ENCODE data around the gene NRXN3. TPM values are rescaled to one million over a fixed set of nuclear protein-coding genes. Genes with fewer than 3 reads are reported as not detected.

Gene NRXN3
- total RNA-seq, 1 experiment from 2014 or later, result not detected

- no TSS peak for BruUV-seq (replicated peaks)
These were observed 1493.3 kb downstream of the NRXN3 start for GRCh38 chr14:79663453-79663852.

GRCh38 chr14:79665556-79665955, 1495.4 kb downstream of the NRXN3 start:
- no TSS peak for BruUV-seq (replicated peaks)
- Mint-ChIP-seq H3K4me1 (ENCODE audit: low read depth, unreplicated experiment) (no peaks in the 10 kb centered on the region), H3K9me3 (ENCODE audit: low read depth, unreplicated experiment) (no peaks in the 10 kb centered on the region), H3K36me3 (ENCODE audit: insufficient read depth, unreplicated experiment) (no peaks in the 10 kb centered on the region), H3K4me3 (ENCODE audit: low read depth, unreplicated experiment) (no peak overlapping the region), H3K27me3 (ENCODE audit: unreplicated experiment) (no peaks in the 10 kb centered on the region), H3K27ac (ENCODE audit: unreplicated experiment) (no peak overlapping the region)
- no peak for DNase-seq
- no peak for TF ChIP-seq CTCF (IDR thresholded peaks at IDR 0.05; ENCODE audit: unreplicated experiment)
- CTCF ChIA-PET, result no interaction called here
- intact Hi-C loops (cut with micrococcal nuclease; ENCODE audit: unreplicated experiment), result no loop called here

More at GRCh38 chr14:79663453-79663852, 1493.3 kb downstream of the NRXN3 start:
- intact Hi-C loops (cut with micrococcal nuclease; ENCODE audit: unreplicated experiment), result no loop called here
- H3K36me3 Mint-ChIP-seq (ENCODE audit: insufficient read depth, unreplicated experiment), result no peaks in the 10 kb centered on the region
- no peak for DNase-seq
- TF ChIP-seq CTCF (IDR thresholded peaks at IDR 0.05; ENCODE audit: unreplicated experiment), result no peak
- CTCF ChIA-PET, result no interaction called here
- H3K9me3 Mint-ChIP-seq (ENCODE audit: low read depth, unreplicated experiment), result no peaks in the 10 kb centered on the region
- H3K4me1 Mint-ChIP-seq (ENCODE audit: low read depth, unreplicated experiment), result no peaks in the 10 kb centered on the region
- H3K27me3 Mint-ChIP-seq (ENCODE audit: unreplicated experiment), result no peaks in the 10 kb centered on the region
- no peak overlapping the region for H3K4me3 Mint-ChIP-seq (ENCODE audit: low read depth, unreplicated experiment)
- no peak overlapping the region for H3K27ac Mint-ChIP-seq (ENCODE audit: unreplicated experiment)

GRCh38 chr14:79668951-79669350, 1498.8 kb downstream of the NRXN3 start:
- H3K4me1 Mint-ChIP-seq (ENCODE audit: low read depth, unreplicated experiment), result no peaks in the 10 kb centered on the region
- DNase-seq, result no peak
- no peak for TF ChIP-seq CTCF (IDR thresholded peaks at IDR 0.05; ENCODE audit: unreplicated experiment)
- H3K27me3 Mint-ChIP-seq (ENCODE audit: unreplicated experiment), result no peaks in the 10 kb centered on the region
- H3K9me3 Mint-ChIP-seq (ENCODE audit: low read depth, unreplicated experiment), result no peaks in the 10 kb centered on the region
- H3K36me3 Mint-ChIP-seq (ENCODE audit: insufficient read depth, unreplicated experiment), result no peaks in the 10 kb centered on the region
- no TSS peak for BruUV-seq (replicated peaks)
- no peak overlapping the region for H3K4me3 Mint-ChIP-seq (ENCODE audit: low read depth, unreplicated experiment)
- intact Hi-C loops (cut with micrococcal nuclease; ENCODE audit: unreplicated experiment), result no loop called here
- CTCF ChIA-PET, result interaction anchor here (0.6 kb wide), 1 partner anchor 44 kb away, joined by 3 read pairs; no protein-coding TSS in a partner anchor
- H3K27ac Mint-ChIP-seq (ENCODE audit: unreplicated experiment), result no peak overlapping the region

GRCh38 chr14:79670811-79671210, 1500.6 kb downstream of the NRXN3 start:
- no peaks in the 10 kb centered on the region for H3K27me3 Mint-ChIP-seq (ENCODE audit: unreplicated experiment)
- no peak overlapping the region for H3K4me3 Mint-ChIP-seq (ENCODE audit: low read depth, unreplicated experiment)
- TF ChIP-seq CTCF (IDR thresholded peaks at IDR 0.05; ENCODE audit: unreplicated experiment), result no peak
- H3K9me3 Mint-ChIP-seq (ENCODE audit: low read depth, unreplicated experiment), result no peaks in the 10 kb centered on the region
- no peak for DNase-seq
- H3K4me1 Mint-ChIP-seq (ENCODE audit: low read depth, unreplicated experiment), result no peaks in the 10 kb centered on the region
- intact Hi-C loops (cut with micrococcal nuclease; ENCODE audit: unreplicated experiment), result no loop called here
- no peaks in the 10 kb centered on the region for H3K36me3 Mint-ChIP-seq (ENCODE audit: insufficient read depth, unreplicated experiment)
- CTCF ChIA-PET, result no interaction called here
- BruUV-seq (replicated peaks), result no TSS peak
- no peak overlapping the region for H3K27ac Mint-ChIP-seq (ENCODE audit: unreplicated experiment)
